Measurements from ENCODE around the gene MAP4K2.

DNA sequence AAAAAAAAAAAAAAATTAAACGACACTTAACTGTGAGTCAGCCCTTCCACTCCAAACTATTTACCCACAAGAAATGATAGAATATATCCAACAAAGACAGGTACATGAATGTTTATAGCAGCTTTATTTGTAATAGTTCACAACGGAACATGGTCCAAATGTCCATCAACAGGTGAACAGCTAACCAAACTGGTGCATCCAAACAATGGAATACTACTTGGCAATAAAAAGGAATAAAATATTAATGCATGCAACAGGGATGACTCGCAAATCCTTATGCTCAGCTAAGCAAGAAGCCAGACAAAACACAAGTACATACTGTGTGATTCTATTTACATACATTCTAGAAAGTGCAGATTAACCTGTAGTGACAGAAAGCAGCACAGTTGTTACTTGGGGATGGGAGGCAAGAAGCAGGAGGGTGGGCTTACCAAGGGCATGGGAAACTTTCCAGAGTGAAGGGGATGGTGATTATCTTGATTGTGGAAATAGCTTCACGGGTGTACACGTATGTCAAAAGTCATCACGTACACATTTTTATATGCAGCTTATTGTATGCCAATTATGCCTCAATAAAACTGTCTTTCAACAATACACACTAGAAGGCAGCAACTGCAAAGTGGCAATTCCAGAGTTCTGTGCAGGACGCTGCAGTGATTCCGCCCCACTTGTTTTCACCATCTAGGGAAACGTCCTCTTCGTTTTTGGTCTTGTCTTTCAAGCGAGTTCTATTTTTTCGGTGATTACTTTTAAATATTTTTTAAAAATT is 18.0 kb downstream of the MAP4K2 start:
- TF ChIP-seq POLR2AphosphoS5 (IDR thresholded peaks at IDR 0.05; ENCODE audit: low read depth, low read length) (no peak), POLR2A (IDR thresholded peaks at IDR 0.05; ENCODE audit: low read depth, low read length) (no peak), SPI1 (IDR thresholded peaks at IDR 0.05; ENCODE audit: low read depth, low read length) (no peak), PAX5 (IDR thresholded peaks at IDR 0.05; ENCODE audit: insufficient read depth, low read length, severe bottlenecking) (no peak), POU2F2 (IDR thresholded peaks at IDR 0.05; ENCODE audit: low read depth, low read length) (no peak)

All from GM12891 (cell line).